C4-2B (cell line): ENCODE data around the gene SPOCD1.
A peak's percentile ranks its signal among the peaks of the same experiment; 100 is the strongest.

Experiments used
- CTCF ChIP-seq: fragments of 450-650 bp; conservative IDR thresholded peaks from 2 replicates; pipeline ENCODE4 v1.5.1; 2017; ENCODE audit warnings: mild to moderate bottlenecking
- ZFX ChIP-seq: fragments of 450-650 bp; IDR thresholded peaks from 2 replicates; pipeline ENCODE4 v1.6.1; 2017

- TF ChIP-seq CTCF (peak; percentile 49), ZFX (no peak)
These were observed 51.3 kb downstream of the SPOCD1 start, which contains the start of gene ADGRB2 for GRCh38 chr1:31764312-31765040.
